GM19328 (cell line): ENCODE measurements around the gene WIPF2.

Experiments
- ATAC-seq: cut with Tn5 transposase; IDR thresholded peaks from one replicate; pipeline ENCODE4 v1.9.1; 2021; ENCODE audit warnings: mild to moderate bottlenecking, moderate library complexity; ENCODE audit not compliant: unreplicated experiment

The WIPF2 gene

GRCh38 chr17:40323391-40324381 lies 104.6 kb downstream of the WIPF2 start:
- no peak for ATAC-seq

GRCh38 chr17:40325156-40326013 lies 106.3 kb downstream of the WIPF2 start:
- ATAC-seq, result no peak

GRCh38 chr17:40326014-40326831 lies 107.1 kb downstream of the WIPF2 start:
- ATAC-seq, result no peak

DNA sequence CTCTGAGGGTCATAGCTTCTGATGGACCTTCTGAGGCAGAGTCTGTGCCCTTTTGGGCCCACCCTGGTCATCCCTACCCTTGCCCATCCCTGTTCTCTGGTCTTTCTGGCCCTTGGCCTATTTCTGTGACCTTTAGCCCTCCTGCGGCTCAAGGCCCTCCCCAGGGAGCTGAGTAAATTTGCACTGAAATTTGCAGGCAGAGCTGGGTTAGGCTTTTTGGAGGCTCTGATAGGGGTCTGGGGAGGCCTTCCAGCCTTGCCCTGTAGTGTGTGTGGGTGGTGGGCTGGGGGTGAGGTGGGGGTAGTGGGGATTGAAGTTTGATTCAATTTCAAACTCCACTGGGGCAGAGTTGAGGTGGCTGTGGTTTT lies 107.7 kb downstream of the WIPF2 start:
- ATAC-seq, result no peak

GRCh38 chr17:40327244-40327729 lies 108.2 kb downstream of the WIPF2 start:
- ATAC-seq, result no peak

DNA sequence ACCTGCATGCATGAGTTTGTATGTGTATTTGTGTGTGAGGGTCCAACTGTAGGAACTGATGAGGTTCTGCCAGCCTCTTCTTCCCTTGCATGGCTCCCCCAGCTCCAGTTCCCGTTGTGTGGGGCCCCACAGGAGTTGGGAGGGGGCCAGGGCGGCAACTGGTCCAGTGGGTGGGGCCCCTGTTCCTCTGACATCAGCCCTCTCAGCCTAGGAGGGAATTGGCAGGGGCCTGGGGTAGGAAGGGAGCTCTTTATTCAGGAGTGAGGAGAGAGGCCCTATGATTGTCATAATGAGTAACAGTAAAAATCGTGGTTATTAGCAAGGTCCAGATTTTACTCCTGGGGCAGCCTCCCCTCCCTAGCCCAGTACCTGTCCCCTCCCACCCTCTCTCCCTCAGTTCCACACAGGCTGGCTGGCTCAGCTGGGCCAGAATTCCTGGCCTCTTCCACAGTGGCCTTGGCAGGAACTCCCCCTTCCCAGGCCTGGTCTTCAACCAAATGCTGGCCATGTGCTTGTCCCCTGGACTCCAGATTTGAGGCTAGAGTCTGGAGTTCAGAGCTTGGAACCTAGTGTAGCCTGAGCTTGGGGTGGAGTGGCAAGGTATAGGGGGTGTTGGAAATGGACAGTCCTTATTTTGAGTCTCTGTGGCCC lies 108.8 kb downstream of the WIPF2 start:
- ATAC-seq, result no peak

GRCh38 chr17:40328386-40328766 lies 109.3 kb downstream of the WIPF2 start:
- no peak for ATAC-seq

DNA sequence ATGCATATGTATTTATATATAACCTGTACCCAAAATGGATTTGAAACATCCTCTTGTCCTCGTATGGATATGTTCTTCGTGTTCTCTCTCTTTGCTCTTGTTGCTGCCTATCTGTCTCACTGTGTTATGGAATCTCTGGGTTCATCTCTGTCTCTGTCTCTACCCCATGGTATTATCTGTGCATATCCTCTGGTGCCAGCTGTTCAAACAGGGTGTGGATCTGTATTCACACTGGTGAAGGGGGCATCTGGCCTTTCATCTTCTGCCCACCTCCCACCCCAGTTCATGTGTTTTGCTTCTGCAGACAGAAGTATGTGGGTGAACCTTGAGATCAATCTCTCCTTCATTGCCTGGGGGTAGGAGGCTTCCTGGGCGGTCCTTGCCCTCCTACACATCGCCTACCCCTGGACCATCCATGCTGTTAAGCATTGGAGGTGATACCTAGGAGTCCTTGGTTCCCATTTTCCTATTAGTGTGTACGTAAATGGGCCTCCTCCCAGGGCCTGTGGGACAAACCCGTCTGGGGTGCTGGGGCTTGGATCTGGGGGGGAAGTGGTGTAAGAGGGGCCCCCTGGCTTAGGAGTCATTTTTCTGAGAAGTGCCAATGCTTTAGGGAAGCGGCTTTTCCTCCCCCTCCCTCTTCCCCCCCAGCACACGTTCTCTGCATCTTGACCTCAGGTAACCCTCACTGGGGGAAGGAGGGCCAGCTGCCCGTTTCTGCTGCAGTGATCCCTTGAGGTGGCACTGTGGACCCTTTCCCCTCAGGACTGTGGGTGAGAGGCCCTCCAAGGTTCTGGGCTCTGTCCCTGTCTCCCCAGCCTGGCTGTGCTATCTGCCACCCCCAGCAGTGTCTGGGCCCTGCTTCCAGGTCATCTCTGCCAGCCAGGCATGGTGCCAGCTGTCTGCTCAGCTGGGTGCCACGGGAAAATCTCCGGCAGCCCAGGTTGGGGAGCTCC lies 111.0 kb downstream of the WIPF2 start:
- no peak for ATAC-seq

DNA sequence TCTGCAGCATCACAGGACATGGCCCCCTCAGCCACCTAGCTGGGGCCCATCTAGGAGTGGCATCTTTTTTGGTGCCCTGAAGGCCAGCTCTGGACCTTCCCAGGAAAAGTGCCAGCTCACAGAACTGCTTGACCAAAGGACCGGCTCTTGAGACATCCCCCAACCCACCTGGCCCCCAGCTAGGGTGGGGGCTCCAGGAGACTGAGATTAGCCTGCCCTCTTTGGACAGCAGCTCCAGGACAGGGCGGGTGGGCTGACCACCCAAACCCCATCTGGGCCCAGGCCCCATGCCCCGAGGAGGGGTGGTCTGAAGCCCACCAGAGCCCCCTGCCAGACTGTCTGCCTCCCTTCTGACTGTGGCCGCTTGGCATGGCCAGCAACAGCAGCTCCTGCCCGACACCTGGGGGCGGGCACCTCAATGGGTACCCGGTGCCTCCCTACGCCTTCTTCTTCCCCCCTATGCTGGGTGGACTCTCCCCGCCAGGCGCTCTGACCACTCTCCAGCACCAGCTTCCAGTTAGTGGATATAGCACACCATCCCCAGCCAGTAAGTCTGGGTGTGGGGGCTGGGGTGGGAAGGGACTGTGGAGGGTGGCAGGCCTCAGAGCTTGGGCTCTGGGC lies 111.9 kb downstream of the WIPF2 start:
- ATAC-seq, result no peak

DNA sequence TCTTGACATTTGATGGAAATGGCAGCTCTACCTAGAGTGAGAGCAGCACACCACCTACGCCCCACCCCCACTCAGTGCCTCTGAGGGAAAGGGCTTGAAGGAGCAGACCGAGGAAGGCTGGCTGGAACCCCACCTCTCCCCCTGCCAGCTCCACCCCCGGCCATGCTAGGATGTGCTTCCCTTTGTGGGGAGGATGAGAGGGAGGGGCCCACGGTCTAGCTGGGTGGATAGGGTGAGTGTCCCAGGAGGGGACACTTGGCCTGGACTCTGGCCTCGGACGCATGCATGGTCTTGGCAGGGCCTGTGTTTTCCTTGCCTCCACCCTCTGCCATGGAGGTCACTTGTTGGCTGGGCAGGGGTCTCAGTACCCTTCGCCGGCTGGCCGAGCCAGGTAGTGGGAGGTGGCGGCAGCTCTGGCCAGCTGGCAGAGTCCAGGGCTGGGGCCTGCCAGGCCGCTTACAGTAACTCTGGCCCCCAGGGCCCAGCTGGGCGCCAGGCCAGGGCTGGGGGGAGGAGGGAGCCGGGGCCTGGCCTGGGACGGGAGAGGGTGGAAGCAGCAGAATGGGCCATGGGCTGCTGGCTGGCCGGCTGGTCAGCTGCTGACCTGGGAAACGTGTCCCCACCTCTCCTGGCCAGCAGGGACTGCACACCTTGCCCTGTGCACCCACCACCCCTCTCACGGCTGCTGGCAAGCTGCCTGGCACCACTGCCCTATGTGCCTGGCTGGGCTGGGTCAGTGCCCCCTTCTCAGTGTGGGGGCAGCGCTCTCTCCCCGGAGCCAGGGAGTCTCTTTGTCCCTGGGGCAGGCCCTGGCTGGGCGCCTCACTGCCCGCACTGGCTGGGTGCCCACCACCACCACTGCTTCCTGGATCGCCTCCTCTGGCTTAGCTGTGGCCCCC lies 112.9 kb downstream of the WIPF2 start:
- no peak for ATAC-seq
